Measurements from ENCODE around the gene VSIG1. TPM values are rescaled to one million over a fixed set of nuclear protein-coding genes. Genes with fewer than 3 reads are reported as not detected.

VSIG1 gene
- total RNA-seq, 1 experiment from 2014 or later = 0.07 TPM

GRCh38 chrX:108028854-108029253, 16.0 kb upstream of the VSIG1 start:
- no peak overlapping the region for H3K27ac ChIP-seq (ENCODE audit: low read depth, low read length)
- ChIA-PET POLR2A (no interaction called here), RAD21 (ENCODE audit: low non-redundant PET in 1 of 2, low total read pairs in 2 of 2, uncharacterized antibody in 2 of 2, unreplicated experiment in 2 of 2) (no interaction called here), CTCF (no interaction called here)
- DNase-seq (ENCODE audit: low read depth, low spot score) (no peak), ATAC-seq (no peak)
- intact Hi-C loops (cut with micrococcal nuclease) = no loop called here
- no peak overlapping the region for H3K4me3 ChIP-seq (replicated peaks in 1 of 2; ENCODE audit: low read depth in 1 of 2, low read length in 2 of 2)
- H4K20me1 ChIP-seq (ENCODE audit: insufficient read depth) = no peaks in the 10 kb centered on the region
- H3K4me1 ChIP-seq (ENCODE audit: control insufficient read depth in 1 of 2, insufficient read depth in 2 of 2, low read length in 2 of 2) = no peaks in the 10 kb centered on the region
- H3K9me3 ChIP-seq (ENCODE audit: control insufficient read depth in 1 of 2, insufficient read depth in 1 of 2, low read depth in 1 of 2, low read length in 2 of 2) = no peaks in the 10 kb centered on the region
- TF ChIP-seq CBX3 (IDR thresholded peaks at IDR 0.05; ENCODE audit: low read depth) (no peak), POLR2A (IDR thresholded peaks at IDR 0.05; ENCODE audit: borderline replicate concordance, extremely low read depth, insufficient read depth, insufficient read length) (no peak), ELF1 (IDR thresholded peaks at IDR 0.05; ENCODE audit: borderline replicate concordance, low read depth) (no peak), EZH2 (IDR thresholded peaks at IDR 0.05) (no peak), TCF7L2 (IDR thresholded peaks at IDR 0.05; ENCODE audit: borderline replicate concordance, extremely low read depth, insufficient read depth, insufficient read length) (no peak), JUND (IDR thresholded peaks at IDR 0.05) (no peak), ZFX (IDR thresholded peaks at IDR 0.05) (no peak), SP1 (IDR thresholded peaks at IDR 0.05; ENCODE audit: low read depth) (no peak), FOSL1 (IDR thresholded peaks at IDR 0.05; ENCODE audit: low read depth) (no peak), RAD21 (IDR thresholded peaks at IDR 0.05; ENCODE audit: low read depth) (no peak), ZBTB33 (IDR thresholded peaks at IDR 0.05; ENCODE audit: extremely low read depth, insufficient replicate concordance, low read length) (no peak), SIN3A (IDR thresholded peaks at IDR 0.05; ENCODE audit: low read depth) (no peak)
- H3K4me2 ChIP-seq (ENCODE audit: low read length) = no peak overlapping the region
- H3K9me2 ChIP-seq (ENCODE audit: insufficient read depth) = no peaks in the 10 kb centered on the region
- no peaks in the 10 kb centered on the region for H3K79me2 ChIP-seq (ENCODE audit: insufficient read depth, low read length)
- BruUV-seq (replicated peaks) = no TSS peak
- no peak overlapping the region for H2AFZ ChIP-seq (ENCODE audit: low read depth, low read length, poor library complexity, severe bottlenecking)
- H3K27me3 ChIP-seq (ENCODE audit: insufficient read depth, low read length) = no peaks in the 10 kb centered on the region
- H3K36me3 ChIP-seq (ENCODE audit: control insufficient read depth in 1 of 2, insufficient read depth in 2 of 2, low read length in 2 of 2) = no peaks in the 10 kb centered on the region
- no peak overlapping the region for H3K9ac ChIP-seq (ENCODE audit: low read length)

Measured in HCT116 (cell line).